ENCODE results near the gene HIRA. TPM values are rescaled to one million over a fixed set of nuclear protein-coding genes. Genes with fewer than 3 reads are reported as not detected.

Gene HIRA
- total RNA-seq, 1 donor from 2014 or later, result 18.1 TPM

- Histone ChIP-seq H3K27me3 (ENCODE audit: low read depth) (no peaks in the 10 kb centered on the region), H3K36me3 (peaks cover 87% of the 10 kb centered on the region), H3K9me3 (replicated peaks) (no peaks in the 10 kb centered on the region), H3K4me1 (no peaks in the 10 kb centered on the region), H3K4me3 (no peak overlapping the region), H3K27ac (replicated peaks) (no peak overlapping the region)
- no peak for TF ChIP-seq CTCF (IDR thresholded peaks at IDR 0.05; ENCODE audit: borderline replicate concordance)
- intact Hi-C loops (cut with micrococcal nuclease), result no loop called here
- no peak for DNase-seq
These were observed 53.8 kb downstream of the HIRA start for GRCh38 chr22:19377565-19378343.

- DNase-seq, result no peak
- Histone ChIP-seq H3K4me1 (no peaks in the 10 kb centered on the region), H3K27ac (replicated peaks) (no peak overlapping the region), H3K4me3 (no peak overlapping the region), H3K36me3 (peaks cover 81% of the 10 kb centered on the region), H3K27me3 (ENCODE audit: low read depth) (no peaks in the 10 kb centered on the region), H3K9me3 (replicated peaks) (no peaks in the 10 kb centered on the region)
- intact Hi-C loops (cut with micrococcal nuclease), result no loop called here
- no peak for TF ChIP-seq CTCF (IDR thresholded peaks at IDR 0.05; ENCODE audit: borderline replicate concordance)
These were observed 54.6 kb downstream of the HIRA start for GRCh38 chr22:19376971-19377370.

DNA sequence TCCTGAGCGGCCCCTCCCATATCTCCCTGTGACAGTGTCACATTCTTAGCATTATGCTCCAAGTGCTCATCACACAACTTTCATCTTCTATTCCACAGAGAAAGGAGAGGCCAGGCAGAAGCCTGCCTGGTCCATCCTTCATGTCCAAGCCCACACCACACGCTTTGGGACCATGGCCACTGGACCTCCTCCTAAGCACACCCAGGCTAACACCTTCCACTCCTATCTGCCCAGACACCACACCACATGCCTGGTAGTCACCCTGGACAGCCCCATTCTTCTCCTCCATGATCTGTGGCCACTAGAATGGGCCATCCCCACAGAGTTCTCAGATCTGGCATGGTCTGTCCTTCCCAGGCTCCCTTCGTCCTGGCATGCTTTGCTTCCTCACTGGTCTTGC lies 55.3 kb downstream of the HIRA start:
- intact Hi-C loops (cut with micrococcal nuclease), result no loop called here
- peaks cover 76% of the 10 kb centered on the region for H3K36me3 ChIP-seq

GRCh38 chr22:19375435-19375834 lies 56.1 kb downstream of the HIRA start:
- Histone ChIP-seq H3K4me1 (no peaks in the 10 kb centered on the region), H3K27me3 (ENCODE audit: low read depth) (no peaks in the 10 kb centered on the region), H3K9me3 (replicated peaks) (no peaks in the 10 kb centered on the region), H3K4me3 (no peak overlapping the region), H3K27ac (replicated peaks) (no peak overlapping the region), H3K36me3 (peaks cover 76% of the 10 kb centered on the region)
- intact Hi-C loops (cut with micrococcal nuclease), result no loop called here
- no peak for DNase-seq
- no peak for TF ChIP-seq CTCF (IDR thresholded peaks at IDR 0.05; ENCODE audit: borderline replicate concordance)

More for the DNA sequence above, 55.3 kb downstream of the HIRA start:
- TF ChIP-seq CTCF (IDR thresholded peaks at IDR 0.05; ENCODE audit: borderline replicate concordance), result no peak
- H3K27ac ChIP-seq (replicated peaks), result no peak overlapping the region
- no peak for DNase-seq
- no peaks in the 10 kb centered on the region for H3K9me3 ChIP-seq (replicated peaks)
- H3K27me3 ChIP-seq (ENCODE audit: low read depth), result no peaks in the 10 kb centered on the region
- no peak overlapping the region for H3K4me3 ChIP-seq
- H3K4me1 ChIP-seq, result no peaks in the 10 kb centered on the region

DNA sequence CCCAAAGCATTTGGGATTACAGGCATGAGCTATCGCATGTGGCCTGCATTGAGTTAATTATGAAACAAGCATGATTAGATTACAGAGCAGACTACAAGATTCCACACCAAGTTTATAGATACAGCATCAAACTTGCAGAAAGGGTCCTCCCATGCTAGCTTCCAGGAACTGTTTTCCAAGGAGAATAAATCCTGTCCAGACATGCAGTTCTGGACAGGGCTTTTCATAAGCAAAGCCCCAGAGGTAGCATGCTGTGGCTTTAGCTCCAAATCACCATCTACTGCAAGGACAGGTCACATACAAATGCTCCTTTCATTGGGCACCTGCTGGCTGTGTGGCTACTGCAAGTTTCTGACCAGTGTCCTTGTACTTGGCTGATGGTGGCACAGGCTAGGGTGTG lies 57.1 kb downstream of the HIRA start:
- intact Hi-C loops (cut with micrococcal nuclease), result no loop called here
- H3K36me3 ChIP-seq, result peaks cover 82% of the 10 kb centered on the region
- DNase-seq, result no peak

More for the DNA sequence above, 57.1 kb downstream of the HIRA start:
- Histone ChIP-seq H3K27ac (replicated peaks) (no peak overlapping the region), H3K9me3 (replicated peaks) (no peaks in the 10 kb centered on the region), H3K4me1 (no peaks in the 10 kb centered on the region), H3K4me3 (no peak overlapping the region), H3K27me3 (ENCODE audit: low read depth) (no peaks in the 10 kb centered on the region)
- no peak for TF ChIP-seq CTCF (IDR thresholded peaks at IDR 0.05; ENCODE audit: borderline replicate concordance)

Measured in left ventricle myocardium inferior (tissue), 1 donor.